GM21528 (cell line): ENCODE data around the gene RMND5A.

ENCODE experiments used
- ATAC-seq: cut with Tn5 transposase; IDR thresholded peaks from one replicate; pipeline ENCODE4 v1.9.1; 2021; ENCODE audit warnings: mild to moderate bottlenecking, moderate library complexity; ENCODE audit not compliant: unreplicated experiment, low FRiP score

RMND5A gene

GRCh38 chr2:86789687-86790133, 69.6 kb downstream of the RMND5A start:
- ATAC-seq, result no peak

- no peak for ATAC-seq
Observed at GRCh38 chr2:86790134-86790675, 70.1 kb downstream of the RMND5A start.

- ATAC-seq, result no peak
Observed at GRCh38 chr2:86790676-86791572, 70.8 kb downstream of the RMND5A start, which contains the start of gene CD8A. Gene CD8A, minus strand, starts transcription at chr2:86790913. Its CDS starts 88 bp downstream, at chr2:86790825.

GRCh38 chr2:86791573-86791972, 71.5 kb downstream of the RMND5A start:
- no peak for ATAC-seq

DNA sequence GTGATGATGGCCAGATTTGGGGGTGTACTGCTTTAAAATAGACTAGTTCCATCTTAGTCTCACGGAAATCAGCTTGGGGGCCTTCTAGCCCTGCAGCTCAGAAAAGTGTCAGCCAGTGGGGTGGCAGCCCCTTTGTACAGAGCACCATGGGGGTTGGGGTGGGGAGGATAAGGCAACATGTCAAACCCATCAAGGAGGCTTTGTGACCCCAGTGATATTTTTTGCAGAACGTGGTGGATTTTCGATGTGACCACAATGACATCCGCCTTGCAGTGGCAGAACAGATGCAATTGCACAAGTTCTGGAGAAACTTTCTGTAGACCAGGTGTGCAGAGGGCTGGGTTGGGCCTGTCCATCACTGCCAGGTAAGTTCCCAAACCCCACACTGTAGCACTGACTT, 73.7 kb downstream of the RMND5A start:
- ATAC-seq, result no peak

DNA sequence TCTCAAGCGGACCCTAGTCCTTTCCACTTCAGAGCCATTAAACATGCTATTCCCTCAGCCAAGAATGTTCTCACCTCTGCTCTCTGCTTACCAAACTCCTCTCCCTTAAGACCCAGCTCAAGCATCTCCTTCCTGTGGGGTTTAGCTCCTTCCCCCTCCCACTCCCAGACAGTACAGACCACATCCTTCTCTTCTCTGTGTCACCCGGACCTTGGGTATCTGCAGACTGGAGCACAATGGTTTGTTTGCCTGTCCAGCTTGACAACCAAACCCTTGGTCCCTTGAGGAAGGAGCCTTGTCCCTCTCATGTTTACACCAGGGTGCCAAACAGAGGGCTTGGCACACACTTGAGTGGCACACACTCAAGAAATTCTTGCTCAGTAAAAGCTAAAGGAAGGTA, 74.8 kb downstream of the RMND5A start:
- ATAC-seq, result no peak

- ATAC-seq, result no peak
Observed at GRCh38 chr2:86800856-86801567, 80.9 kb downstream of the RMND5A start.

DNA sequence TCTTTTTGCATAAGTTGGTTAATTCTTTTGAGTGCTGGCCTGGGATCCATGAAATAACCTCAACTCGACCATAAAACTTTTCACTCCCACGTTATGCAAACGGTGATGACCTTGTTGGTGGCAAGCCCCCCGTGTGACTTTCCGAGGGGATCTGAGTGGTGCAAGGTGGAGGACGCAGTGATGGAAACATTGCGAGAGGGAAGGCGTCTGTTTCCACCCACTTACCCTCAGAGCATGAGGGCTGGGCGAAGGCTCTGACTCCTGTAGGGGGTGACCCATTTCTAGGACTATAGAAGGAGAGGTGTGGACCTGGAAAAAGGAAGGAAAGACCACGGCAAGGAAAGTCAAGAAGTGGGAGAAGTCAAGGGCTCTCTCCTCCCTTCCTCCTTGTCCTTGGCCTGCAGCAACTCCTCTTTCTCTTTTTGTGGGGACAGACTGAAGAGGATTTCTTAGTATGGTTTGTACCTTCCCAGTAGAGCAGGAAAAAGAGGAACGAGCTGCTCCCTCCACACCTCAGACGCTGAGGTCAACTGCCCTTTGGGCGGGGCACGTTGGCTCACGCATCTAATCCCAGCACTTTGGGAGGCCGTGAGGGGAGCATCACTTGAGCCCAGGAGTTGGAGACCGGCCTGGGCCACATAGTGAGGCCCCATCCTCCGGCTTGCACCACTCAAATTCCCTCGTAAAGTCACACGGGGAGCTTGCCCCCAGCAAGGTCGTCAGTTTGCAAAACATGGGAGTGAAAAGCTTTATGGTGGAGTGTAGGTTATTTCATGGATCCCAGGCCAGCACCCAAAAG, 86.2 kb downstream of the RMND5A start:
- no peak for ATAC-seq

- ATAC-seq, result no peak
Observed at GRCh38 chr2:86807133-86807467, 87.0 kb downstream of the RMND5A start.

DNA sequence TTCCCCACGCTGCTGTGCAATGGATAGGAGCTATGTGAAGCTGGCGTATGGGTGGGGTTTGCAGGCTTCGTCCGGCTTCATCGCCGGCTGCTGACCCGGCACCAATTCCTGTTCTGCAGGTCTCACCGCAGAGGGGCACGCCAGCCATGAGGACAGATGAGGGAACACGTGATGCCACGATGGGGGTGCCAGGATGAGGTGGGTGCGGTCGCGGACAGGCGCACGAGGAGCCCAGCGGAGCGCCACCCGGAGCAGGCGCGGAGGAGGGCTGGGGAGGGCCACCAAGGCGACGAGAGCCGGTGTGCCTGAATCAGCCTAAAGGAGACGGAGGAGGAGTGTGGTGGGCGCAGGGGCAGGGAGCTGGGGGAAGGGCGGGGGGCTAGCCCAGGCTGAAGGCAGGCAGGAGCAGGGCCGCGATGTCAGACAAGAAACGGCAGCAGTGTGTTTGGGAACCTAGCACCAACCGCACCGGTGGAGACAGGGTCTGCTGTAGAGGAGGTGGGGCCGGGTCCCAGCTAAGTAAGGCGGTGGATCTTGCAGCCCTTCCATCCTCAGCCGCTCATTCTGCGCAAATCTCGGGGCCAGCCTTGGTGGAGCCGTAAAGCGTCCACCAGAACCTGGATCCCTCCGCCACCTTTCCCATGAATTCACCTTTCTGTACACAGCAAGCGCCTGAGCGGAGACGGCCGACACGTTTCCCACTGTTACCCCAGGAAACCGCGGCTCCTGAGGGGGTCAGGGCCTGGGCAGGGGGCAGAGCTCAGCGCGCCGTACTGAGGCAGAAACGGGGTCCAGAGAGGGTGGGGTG, 87.6 kb downstream of the RMND5A start:
- ATAC-seq, result no peak

DNA sequence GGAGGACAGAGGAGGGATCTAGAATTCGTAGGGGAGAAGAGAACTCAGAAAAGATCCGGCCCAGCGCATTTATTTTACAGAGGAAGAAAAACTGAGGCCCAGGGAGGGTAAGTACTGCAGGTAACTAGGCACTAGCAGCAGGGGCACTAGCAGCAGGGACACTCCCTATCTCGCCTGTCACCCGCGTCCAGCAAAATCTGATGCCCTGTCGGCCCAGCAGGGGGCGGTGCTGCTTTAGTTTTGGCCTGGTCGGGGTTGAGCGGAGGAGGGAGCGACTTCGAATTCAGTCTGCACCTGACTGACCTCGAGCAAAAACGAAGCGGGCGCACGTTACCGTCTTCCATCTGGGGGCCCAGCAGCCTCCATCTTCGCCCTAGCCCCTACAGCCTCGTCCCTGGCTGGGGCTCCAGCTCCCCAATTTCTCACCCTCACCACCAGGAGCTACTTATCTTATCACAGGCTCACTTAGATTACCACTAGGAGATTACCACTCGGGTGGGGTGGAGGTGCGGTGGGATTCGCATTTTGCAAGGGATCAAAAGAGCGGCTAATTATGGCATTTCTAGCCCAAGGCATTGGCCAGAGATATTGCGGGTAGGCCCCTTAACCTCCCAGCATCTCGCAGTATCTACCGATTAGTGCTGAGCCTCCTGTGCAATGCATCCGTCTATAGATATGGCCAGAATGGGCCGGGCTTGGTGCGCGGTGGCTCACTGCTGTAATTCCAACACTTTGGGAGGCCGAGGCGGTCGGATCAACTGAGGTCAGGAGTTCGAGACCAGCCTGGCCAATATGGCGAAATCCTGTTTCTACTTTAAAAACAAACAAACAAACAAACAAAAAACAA, 88.4 kb downstream of the RMND5A start:
- ATAC-seq, result peak; percentile 95

GRCh38 chr2:86809481-86810121, 89.5 kb downstream of the RMND5A start:
- no peak for ATAC-seq

GRCh38 chr2:86815611-86816010, 95.5 kb downstream of the RMND5A start:
- no peak for ATAC-seq

GRCh38 chr2:86818114-86818801, 98.2 kb downstream of the RMND5A start:
- ATAC-seq, result no peak

DNA sequence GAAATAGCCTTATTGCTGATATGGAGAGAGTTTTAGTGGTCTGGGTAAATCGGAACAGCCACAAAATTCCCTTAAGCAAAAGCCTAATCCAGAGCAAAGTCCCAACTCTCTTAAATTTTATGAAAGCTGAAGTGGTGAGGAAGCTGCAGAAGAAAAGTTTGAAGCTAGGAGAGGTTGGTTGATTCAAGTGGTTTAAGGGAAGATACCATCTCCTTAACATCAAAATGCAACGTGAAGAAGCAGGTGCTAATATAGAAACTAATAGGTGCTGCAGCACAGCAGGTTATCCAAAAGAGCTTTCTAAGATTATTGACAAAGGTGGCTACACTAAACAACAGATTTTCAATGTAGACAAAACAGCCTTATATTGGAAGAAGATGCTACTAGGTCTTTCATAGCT, 98.9 kb downstream of the RMND5A start:
- ATAC-seq, result no peak

- no peak for ATAC-seq
Observed at GRCh38 chr2:86821306-86821705, 101.2 kb downstream of the RMND5A start.

DNA sequence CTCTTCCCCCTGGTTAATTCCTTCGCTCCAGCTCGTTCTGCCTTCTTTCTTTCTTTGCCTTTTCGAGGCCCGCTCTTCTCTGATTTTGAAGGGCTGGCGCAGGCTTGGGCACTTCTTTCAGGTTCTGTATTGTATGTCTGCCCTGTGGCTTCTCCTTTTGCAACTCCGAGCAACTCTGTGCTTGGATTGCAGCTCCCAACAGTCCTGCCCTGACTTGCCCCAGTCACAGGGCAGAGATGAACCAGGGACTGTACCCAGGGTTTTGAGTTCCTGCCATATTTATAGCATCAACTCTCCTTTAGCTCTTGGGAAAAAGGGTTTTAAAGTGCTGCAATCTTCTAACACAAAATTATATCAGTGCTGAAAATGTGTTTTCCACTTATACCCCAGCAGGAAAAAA, 101.8 kb downstream of the RMND5A start:
- ATAC-seq, result no peak
